Stimulated activated CD4-positive, alpha-beta T cell treated with anti-CD3 and anti-CD28 coated beads, Interleukin-12 subunit alpha, Interleukin-12 subunit beta, amount 100 ng/mL, for 4 hours (primary cell): ENCODE results near the gene SORCS2.
A peak's percentile ranks its signal among the peaks of the same experiment; 100 is the strongest.

ENCODE experiments used
- DNase-seq: peaks from one replicate; pipeline ENCODE4 v3.0.0-alpha.2; 2020

SORCS2 gene

GRCh38 chr4:7330031-7330596 lies 137.8 kb downstream of the SORCS2 start:
- DNase-seq: no peak

GRCh38 chr4:7330811-7331681 lies 138.7 kb downstream of the SORCS2 start:
- no peak for DNase-seq

GRCh38 chr4:7331682-7332000 lies 139.3 kb downstream of the SORCS2 start:
- no peak for DNase-seq

DNA sequence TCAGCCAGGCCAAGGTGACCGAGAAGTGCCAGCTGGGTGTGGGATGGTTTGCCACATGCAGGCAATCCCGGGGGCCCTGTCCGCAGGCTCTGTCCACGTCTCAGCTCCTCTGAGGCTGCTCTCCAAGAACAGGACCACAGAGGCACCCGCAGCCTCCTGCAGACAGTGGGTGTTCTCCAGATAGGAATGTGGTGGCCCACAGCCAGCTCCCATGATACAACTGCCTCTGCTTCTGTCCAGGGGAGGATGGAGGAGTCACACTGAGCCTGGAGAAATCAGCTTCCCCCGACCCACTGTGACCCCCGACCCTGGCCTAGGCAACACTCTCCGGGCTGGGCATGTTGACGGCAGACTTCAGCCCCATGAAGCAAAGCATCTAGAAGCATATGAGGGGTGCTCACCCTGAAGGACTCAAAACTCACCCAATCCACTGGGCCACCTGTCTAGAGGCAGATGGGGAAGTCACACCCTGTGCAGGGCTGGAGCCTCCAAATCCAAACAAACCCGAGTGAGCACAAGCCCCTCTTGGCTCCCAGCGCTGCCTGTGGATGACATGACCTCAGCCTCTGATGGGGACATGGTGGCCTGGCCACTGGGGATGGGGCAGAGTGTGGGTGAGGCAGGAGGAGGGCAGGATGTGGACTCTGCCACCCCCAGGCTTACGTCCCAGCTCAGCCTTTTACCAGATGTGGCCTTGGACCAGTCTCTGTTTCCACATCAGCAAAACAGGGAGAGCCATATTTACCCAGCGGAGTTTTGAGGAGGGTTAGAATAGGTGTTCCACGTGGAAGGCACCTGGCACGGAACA lies 140.1 kb downstream of the SORCS2 start:
- no peak for DNase-seq

GRCh38 chr4:7333024-7333780 lies 140.9 kb downstream of the SORCS2 start:
- no peak for DNase-seq

DNA sequence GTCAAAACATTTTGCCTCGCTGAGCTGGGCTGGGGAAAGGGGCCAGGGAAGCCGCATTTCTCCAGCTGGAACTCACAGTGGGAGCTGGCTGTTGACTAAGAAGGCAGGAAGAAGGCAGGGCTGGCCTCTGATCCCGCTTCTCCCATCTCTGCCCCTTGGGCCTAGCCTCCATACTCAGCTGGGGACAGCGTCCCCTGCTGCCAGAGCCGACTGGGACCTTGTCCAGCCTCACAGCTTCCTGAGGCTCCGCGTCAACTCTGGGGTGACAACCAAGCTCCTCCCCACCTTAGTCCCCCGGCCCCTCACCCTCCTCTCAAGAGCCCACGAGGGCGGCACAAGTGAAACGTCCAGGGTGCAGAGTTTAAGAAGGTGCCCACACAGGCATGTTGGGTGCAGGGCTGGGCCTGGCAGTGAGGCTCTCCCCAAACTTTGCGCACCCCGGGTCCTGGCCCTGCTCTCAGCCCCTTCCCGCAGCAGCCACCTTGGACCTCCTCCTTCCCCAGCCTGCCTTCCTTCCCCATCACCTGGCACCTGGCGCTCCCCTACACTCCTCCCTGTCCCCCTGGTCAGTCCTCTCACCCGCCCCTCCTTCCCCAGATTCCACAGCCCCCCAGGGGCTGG lies 141.6 kb downstream of the SORCS2 start:
- no peak for DNase-seq

DNA sequence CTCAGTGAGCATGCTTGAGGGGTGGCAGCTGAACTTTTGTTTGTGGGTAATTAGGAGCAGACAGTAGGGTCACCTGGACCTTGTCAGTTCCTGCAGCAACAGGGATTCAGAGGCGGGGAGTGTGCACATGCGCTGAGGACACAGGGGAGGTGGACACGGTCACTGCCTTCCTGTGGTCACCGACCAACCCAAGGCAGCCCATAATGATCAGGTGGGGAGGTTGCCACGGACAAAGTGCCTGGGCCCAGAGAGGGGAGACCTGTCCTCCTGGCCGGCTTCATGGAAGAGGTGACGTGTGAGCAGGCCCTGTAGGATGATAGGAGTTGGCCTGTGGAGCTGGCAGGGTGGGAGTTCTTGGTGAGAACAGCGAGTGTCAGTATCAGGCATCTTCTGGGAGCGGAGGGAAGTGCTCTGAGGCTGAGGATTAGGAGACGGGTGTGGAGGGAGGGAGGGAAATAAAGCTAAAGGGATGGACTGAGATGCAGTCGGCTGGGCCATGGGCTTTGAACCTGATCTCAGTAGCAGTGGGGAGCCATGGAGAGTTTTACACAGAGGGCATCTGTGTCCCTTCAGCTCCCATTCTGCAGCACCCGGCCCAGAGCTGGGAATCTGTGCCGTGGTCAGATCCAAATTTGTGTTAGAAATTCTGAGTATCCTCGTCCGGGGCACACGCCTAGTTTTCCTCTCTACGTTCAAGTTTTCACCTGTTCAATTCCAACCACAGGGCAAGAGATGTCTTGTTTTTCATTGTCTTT lies 142.4 kb downstream of the SORCS2 start:
- DNase-seq: no peak

- DNase-seq: peak; percentile 27
Observed at GRCh38 chr4:7335344-7336066, 143.2 kb downstream of the SORCS2 start.

DNA sequence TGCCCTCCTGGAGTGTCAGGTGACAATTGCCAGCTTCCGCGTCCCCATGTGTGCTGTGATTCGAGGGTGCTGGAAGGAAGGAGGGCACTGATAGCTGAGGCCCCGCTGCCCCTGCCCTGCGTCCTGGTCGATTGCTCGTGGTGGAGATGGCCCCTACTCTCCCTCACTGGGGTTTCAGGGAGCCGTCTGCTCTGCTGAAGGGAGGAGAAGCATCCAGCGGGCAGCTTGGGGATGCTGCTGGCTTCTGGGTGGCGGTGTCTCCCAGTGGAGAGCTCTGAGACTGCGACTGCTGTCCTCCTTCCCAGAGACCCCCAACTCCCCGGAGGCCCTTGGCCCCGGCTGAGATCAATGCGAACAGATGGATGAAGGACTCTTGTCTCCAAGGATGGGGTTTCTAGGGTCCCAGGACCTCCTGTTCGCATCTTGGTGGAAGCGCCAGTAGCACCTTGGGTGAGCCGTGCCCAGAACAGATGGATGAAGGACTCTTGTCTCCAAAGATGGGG lies 143.8 kb downstream of the SORCS2 start:
- no peak for DNase-seq

DNA sequence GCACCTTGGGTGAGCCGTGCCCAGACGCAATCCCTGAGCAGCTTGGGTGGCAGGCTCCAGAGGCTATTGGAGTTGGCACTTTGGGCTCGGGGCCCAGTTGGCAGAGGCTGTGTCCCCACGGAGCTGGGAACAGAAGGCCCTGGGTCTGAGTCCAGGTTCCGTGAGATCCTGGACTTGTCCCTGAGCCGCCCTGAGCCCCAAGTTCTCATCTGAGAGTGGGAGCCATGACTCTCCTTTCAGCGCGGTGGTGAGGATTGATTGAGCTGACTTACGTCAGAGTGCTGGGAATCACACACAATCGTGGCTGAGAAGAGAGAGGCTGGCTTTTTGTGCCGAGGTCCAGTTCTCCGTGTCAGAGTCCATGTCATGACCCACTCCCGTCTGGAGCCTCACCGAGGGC lies 144.4 kb downstream of the SORCS2 start:
- DNase-seq: no peak

DNA sequence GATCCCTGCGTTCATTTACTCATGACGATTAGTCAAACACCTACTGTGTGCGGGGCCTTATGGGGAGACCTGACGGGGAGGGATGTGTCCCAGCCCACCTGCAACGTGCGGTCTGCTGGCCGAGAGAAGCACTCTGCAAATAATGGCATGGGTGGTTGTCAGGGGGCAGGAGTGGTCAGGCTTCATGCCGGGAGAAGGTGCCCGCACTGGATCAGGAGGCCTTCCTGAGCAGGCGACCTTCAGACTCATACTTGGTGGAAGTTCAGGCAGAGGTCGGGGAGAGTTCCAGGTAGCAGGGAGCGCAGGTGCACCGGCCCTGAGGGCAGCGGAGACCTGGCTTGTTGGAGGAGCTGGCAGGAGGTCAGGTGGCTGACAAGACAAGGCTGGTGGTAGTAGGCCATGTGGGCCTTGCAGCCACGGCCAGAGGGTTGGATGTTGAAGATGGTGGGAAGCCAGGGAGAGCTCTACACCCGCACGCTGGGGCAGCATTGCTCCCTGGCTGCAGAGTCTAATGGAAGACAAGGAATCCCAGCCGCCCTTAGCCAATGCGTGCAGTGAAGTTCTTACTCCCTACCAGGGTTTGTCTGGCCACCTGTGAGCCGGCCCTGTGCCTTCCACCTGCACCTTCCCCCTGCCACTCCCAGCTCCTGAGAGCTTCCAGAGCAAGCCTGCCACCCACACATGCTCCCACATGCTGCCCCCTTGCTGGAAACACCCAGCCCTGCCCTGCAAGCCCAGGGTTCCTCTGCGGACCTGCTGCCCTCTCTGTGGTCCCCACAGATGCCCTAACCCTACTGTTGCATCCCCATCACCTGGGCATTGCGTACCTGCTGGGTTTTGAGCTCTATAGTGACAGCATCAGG lies 145.1 kb downstream of the SORCS2 start:
- no peak for DNase-seq

GRCh38 chr4:7338059-7338452 lies 145.7 kb downstream of the SORCS2 start:
- DNase-seq: no peak

GRCh38 chr4:7338876-7339623 lies 146.7 kb downstream of the SORCS2 start:
- DNase-seq: no peak

DNA sequence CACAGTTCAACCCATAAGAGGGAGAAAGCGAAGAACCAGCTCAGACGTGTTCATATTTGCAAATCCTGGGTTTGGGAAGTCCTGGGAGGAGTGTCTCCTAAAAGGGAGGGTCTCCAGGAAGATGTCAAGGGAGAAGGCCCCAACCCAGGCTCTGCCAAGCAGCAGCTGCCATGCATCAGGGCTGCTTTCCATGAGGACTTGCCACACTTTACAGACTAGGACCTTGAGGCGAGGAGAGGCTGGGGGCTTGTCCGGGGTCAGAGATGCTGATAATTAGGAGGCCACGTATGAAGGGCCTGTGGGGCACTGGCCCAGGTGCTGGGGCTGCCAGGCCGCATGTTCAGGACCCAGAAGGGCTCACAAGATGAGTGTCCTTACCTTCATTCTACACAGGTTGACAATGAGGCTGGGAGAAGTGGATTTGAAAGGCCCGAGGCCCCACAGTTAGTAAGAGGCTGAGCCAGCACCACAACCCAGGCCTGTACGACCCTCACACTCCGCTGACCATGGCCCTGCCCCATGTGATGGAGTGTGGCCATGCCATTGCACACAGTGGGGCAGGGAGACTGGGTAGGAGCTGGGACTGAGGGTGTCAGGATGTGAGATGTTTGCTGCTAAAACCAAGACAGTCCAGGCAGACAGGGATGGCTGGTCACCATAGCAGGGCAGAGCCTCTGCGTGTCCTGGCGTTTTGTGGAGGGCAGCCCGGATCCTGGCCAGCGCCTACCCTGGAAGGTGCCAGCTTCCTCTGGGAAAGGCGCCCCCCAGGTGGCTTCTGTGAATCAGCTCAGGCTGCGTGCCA lies 147.6 kb downstream of the SORCS2 start:
- DNase-seq: no peak

DNA sequence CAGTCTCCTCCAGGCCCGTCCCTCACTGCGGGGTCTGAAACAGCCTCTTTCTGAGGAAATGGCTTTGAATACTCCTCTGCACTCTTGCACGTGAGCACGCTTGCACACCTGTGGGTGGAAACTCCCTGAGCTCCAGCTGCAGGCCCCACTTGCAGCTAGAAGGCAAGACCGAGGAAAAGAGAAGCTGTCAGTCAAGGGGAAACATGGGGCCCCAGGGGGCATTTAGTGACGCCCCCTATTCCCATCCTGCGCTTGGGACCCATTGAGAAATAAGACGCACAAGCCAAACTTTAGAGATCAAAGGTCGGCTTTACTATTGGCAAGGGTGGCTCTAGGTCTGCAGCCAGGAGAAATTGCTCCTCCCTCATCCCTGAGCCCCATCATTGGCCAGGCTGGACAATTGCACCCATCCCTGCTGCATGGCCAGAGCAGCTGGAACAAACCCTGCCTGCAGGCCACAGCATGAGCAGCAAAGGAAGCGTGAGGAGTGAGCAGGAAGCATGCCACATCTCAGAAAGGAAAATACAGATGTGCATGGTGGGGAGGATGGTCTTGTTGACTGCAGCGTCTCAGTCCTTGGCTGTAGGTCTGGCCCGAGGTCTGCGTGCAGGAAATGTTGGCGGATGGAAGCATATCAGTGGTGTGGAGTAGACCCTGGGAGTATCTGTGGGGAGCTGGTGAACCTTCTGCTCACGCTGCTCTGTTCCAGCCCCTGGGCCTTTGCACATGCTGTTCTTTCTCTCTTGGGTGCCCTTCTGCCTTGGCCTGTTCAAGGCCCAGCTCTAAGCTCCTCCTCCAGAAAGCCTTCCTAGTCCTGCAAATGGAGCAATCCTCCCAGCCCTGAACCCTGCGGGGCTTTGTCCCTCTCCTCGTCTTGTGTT lies 148.5 kb downstream of the SORCS2 start:
- DNase-seq: no peak

- DNase-seq: no peak
Observed at GRCh38 chr4:7341491-7342222, 149.3 kb downstream of the SORCS2 start.
